CD4-positive, alpha-beta T cell (primary cell): Measurements from ENCODE around the gene TOLLIP. TPM values are rescaled to one million over a fixed set of nuclear protein-coding genes. Genes with fewer than 3 reads are reported as not detected.

Experiments used
- ATAC-seq: fragments of 200-7000 bp; cut with Tn5 transposase; one replicate; pipeline ENCODE4 v1.10.0; 2022; ENCODE audit warnings: mild to moderate bottlenecking; ENCODE audit not compliant: poor library complexity
- CTCF ChIA-PET: fragments of 350-600 bp; sonication (Branson Sonifier 250); formaldehyde crosslinking; loops from one replicate; lab custom pipeline; 2021; ENCODE audit warnings: antibody characterized with exemption, inconsistent platforms; lab: Charles Lee
- POLR2A ChIA-PET: fragments of 350-600 bp; sonication (Branson Sonifier 250); formaldehyde crosslinking; loops from one replicate; lab custom pipeline; 2021; ENCODE audit warnings: antibody characterized with exemption, inconsistent platforms; lab: Charles Lee
- DNase-seq, 14 experiments: peaks; one replicate each; pipeline ENCODE4 v3.0.0-alpha.2; 2013 to 2020; ENCODE audit warnings: mixed read lengths in 2 of 14
- H3K27ac ChIP-seq, 2 donors: one replicate each; pipeline versions ENCODE4 v1.5.1 to v1.7.0; 2013; ENCODE audit warnings: low read length in 2 of 2, low read depth in 1 of 2, mild to moderate bottlenecking in 1 of 2
- H3K27me3 ChIP-seq, 2 experiments: 1 replicate in 1 of 2; 2 replicates in 1 of 2; pipeline versions ENCODE4 v1.6.1 to v1.7.0; 2013; ENCODE audit warnings: low read length in 2 of 2, control low read depth in 1 of 2, mild to moderate bottlenecking in 1 of 2, moderate library complexity in 1 of 2; ENCODE audit not compliant: insufficient read depth in 2 of 2, control insufficient read depth in 1 of 2
- H3K36me3 ChIP-seq: one replicate; pipeline ENCODE4 v1.6.1; 2013; ENCODE audit warnings: low read length, control low read depth; ENCODE audit not compliant: insufficient read depth
- H3K4me1 ChIP-seq: one replicate; pipeline ENCODE4 v1.6.1; 2013; ENCODE audit warnings: low read length, control low read depth; ENCODE audit not compliant: insufficient read depth
- H3K4me3 ChIP-seq: one replicate; pipeline ENCODE4 v1.5.1; 2013; ENCODE audit warnings: mild to moderate bottlenecking, low read length, moderate library complexity
- H3K9me3 ChIP-seq, 2 experiments: 1 replicate in 1 of 2; 2 replicates in 1 of 2; pipeline versions ENCODE4 v1.6.1 to v1.7.0; 2013; ENCODE audit warnings: low read length in 2 of 2, mild to moderate bottlenecking in 2 of 2, control low read depth in 1 of 2, moderate library complexity in 1 of 2; ENCODE audit not compliant: control insufficient read depth in 1 of 2, insufficient read depth in 1 of 2
- H3K27ac Mint-ChIP-seq: one replicate; pipeline ENCODE4 v1.8.0; 2020; ENCODE audit warnings: mixed read lengths
- H3K27me3 Mint-ChIP-seq: one replicate; pipeline ENCODE4 v1.8.0; 2021; ENCODE audit warnings: mixed read lengths
- H3K36me3 Mint-ChIP-seq: one replicate; pipeline ENCODE4 v1.8.0; 2021; ENCODE audit warnings: low read depth, mixed read lengths
- H3K4me1 Mint-ChIP-seq: one replicate; pipeline ENCODE4 v1.8.0; 2021; ENCODE audit warnings: low read depth, mixed read lengths
- H3K4me3 Mint-ChIP-seq: one replicate; pipeline ENCODE4 v1.8.0; 2020; ENCODE audit warnings: mild to moderate bottlenecking, mixed read lengths
- H3K9me3 Mint-ChIP-seq: one replicate; pipeline ENCODE4 v1.8.0; 2020; ENCODE audit warnings: mixed read lengths
- intact Hi-C, 2 experiments: fragments of 100-400 bp; cut with DNase I in 1 of 2; cut with micrococcal nuclease in 1 of 2; formaldehyde crosslinking; loops; one replicate each; pipeline versions ENCODE4 v1.15.1 to v1.9.0; 2023 to 2025; cut with DNase I, micrococcal nuclease
- total RNA-seq, 174 experiments: library from RNA in 2 of 174; stranded (reverse) in 2 of 174; gene quantifications; one replicate each; pipeline ENCODE4 v1.2.3 and lab custom pipeline; 2021 to 2026
- TF ChIP-seq, protein P1 (sequence below): fragments of 200-600 bp; IDR thresholded peaks from one replicate; pipeline ENCODE4 v1.8.0; 2022; ENCODE audit warnings: antibody characterized with exemption, mild to moderate bottlenecking

Gene TOLLIP
- total RNA-seq, 2 experiments from 2014 or later: 38.9 to 41.0 TPM

DNA sequence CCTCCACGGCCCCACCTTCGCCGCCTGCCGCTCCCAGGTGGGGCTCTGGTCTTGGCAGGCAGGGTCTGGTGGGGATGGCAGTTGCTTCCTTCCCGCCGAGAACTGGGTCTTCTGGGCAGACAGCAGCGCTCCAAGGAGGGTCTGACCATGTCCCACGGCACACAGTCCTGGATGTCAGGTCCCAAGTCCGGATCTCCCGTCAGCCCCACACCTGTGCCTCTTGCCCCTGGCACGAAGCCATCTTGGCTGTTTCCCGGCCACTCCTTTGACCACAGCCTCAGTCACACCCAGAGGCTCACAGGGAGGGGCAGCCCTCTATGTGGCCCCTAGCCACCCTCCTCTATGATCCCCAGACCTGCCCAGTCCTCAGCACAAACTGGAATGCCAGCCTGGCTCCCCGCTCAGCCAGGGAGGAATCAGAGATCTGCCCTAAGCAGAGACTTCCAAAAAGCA lies 72.3 kb downstream of the TOLLIP start:
- no peaks in the 10 kb centered on the region for H3K36me3 Mint-ChIP-seq
- POLR2A ChIA-PET: no interaction called here
- H3K4me3 Mint-ChIP-seq: no peak overlapping the region
- no peak for DNase-seq
- CTCF ChIA-PET: no interaction called here
- no peaks in the 10 kb centered on the region for H3K27me3 Mint-ChIP-seq
- no peaks in the 10 kb centered on the region for H3K9me3 Mint-ChIP-seq
- no peak overlapping the region for H3K27ac ChIP-seq
- no peaks in the 10 kb centered on the region for H3K4me1 Mint-ChIP-seq
- H3K4me3 ChIP-seq: no peak overlapping the region
- TF ChIP-seq, protein P1, sequence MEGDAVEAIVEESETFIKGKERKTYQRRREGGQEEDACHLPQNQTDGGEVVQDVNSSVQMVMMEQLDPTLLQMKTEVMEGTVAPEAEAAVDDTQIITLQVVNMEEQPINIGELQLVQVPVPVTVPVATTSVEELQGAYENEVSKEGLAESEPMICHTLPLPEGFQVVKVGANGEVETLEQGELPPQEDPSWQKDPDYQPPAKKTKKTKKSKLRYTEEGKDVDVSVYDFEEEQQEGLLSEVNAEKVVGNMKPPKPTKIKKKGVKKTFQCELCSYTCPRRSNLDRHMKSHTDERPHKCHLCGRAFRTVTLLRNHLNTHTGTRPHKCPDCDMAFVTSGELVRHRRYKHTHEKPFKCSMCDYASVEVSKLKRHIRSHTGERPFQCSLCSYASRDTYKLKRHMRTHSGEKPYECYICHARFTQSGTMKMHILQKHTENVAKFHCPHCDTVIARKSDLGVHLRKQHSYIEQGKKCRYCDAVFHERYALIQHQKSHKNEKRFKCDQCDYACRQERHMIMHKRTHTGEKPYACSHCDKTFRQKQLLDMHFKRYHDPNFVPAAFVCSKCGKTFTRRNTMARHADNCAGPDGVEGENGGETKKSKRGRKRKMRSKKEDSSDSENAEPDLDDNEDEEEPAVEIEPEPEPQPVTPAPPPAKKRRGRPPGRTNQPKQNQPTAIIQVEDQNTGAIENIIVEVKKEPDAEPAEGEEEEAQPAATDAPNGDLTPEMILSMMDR: no peak
- no peaks in the 10 kb centered on the region for H3K4me1 ChIP-seq
- H3K9me3 ChIP-seq: peaks cover 0 to 28% of the 10 kb centered on the region in 2 experiments
- H3K36me3 ChIP-seq: no peaks in the 10 kb centered on the region
- no peaks in the 10 kb centered on the region for H3K27me3 ChIP-seq
- intact Hi-C loops: no loop called here
- no peak overlapping the region for H3K27ac Mint-ChIP-seq
- ATAC-seq: no peak

GRCh38 chr11:1236316-1237127 lies 72.9 kb downstream of the TOLLIP start:
- ATAC-seq (no peak), DNase-seq (peak in 1 of 14 experiments; percentile 1)
- Mint-ChIP-seq H3K4me3 (no peak overlapping the region), H3K4me1 (no peaks in the 10 kb centered on the region), H3K27me3 (no peaks in the 10 kb centered on the region), H3K9me3 (no peaks in the 10 kb centered on the region), H3K27ac (no peak overlapping the region), H3K36me3 (no peaks in the 10 kb centered on the region)
- TF ChIP-seq, protein P1: no peak
- no peaks in the 10 kb centered on the region for H3K36me3 ChIP-seq
- peaks cover 0 to 22% of the 10 kb centered on the region in 2 experiments for H3K9me3 ChIP-seq
- ChIA-PET POLR2A (no interaction called here), CTCF (no interaction called here)
- intact Hi-C loops: no loop called here
- no peaks in the 10 kb centered on the region for H3K4me1 ChIP-seq
- H3K27me3 ChIP-seq: no peaks in the 10 kb centered on the region
- no peak overlapping the region for H3K4me3 ChIP-seq
- no peak overlapping the region for H3K27ac ChIP-seq

DNA sequence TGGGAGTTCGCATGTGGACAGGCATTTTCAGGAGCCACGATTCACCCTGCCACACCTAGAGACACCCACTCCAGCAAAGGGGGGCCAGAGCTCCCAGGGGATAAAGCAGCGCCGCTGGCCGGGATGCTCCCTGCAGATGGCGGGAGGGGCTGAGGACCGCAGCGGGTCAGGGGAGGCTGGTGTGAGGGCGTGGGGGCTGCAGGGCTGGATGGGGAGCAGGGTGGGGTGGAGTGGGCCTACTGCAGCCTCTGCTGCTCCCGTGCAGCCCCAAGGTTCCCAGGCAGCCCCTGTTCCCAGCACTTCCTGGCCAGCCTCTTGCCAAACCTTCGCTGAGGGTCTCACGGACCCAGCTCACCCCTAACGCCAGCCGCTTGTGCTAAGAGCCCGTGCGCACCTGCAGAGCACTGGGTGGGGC lies 73.5 kb downstream of the TOLLIP start:
- H3K4me3 ChIP-seq: no peak overlapping the region
- peaks cover 0 to 18% of the 10 kb centered on the region in 2 experiments for H3K9me3 ChIP-seq
- ChIA-PET POLR2A (no interaction called here), CTCF (no interaction called here)
- no peak overlapping the region for H3K27ac Mint-ChIP-seq
- no peaks in the 10 kb centered on the region for H3K27me3 Mint-ChIP-seq
- DNase-seq (no peak), ATAC-seq (no peak)
- no peaks in the 10 kb centered on the region for H3K9me3 Mint-ChIP-seq
- H3K36me3 Mint-ChIP-seq: no peaks in the 10 kb centered on the region
- no peak overlapping the region for H3K27ac ChIP-seq
- intact Hi-C loops: no loop called here
- no peaks in the 10 kb centered on the region for H3K27me3 ChIP-seq
- H3K4me1 Mint-ChIP-seq: no peaks in the 10 kb centered on the region
- H3K36me3 ChIP-seq: no peaks in the 10 kb centered on the region
- TF ChIP-seq, protein P1: no peak
- no peak overlapping the region for H3K4me3 Mint-ChIP-seq
- no peaks in the 10 kb centered on the region for H3K4me1 ChIP-seq
